B cell (primary cell): Measurements from ENCODE around the gene KIF2A.

Source experiments
- EZH2 ChIP-seq: IDR thresholded peaks from 2 replicates; pipeline ENCODE4 v1.6.1; 2012; ENCODE audit warnings: borderline replicate concordance, low read depth, mild to moderate bottlenecking, moderate library complexity, low read length; ENCODE audit not compliant: insufficient read depth, poor library complexity, severe bottlenecking
- TF ChIP-seq, protein P1 (sequence below): fragments of 200-600 bp; IDR thresholded peaks from one replicate; pipeline ENCODE4 v1.8.0; 2022; ENCODE audit warnings: antibody characterized with exemption, mild to moderate bottlenecking

DNA sequence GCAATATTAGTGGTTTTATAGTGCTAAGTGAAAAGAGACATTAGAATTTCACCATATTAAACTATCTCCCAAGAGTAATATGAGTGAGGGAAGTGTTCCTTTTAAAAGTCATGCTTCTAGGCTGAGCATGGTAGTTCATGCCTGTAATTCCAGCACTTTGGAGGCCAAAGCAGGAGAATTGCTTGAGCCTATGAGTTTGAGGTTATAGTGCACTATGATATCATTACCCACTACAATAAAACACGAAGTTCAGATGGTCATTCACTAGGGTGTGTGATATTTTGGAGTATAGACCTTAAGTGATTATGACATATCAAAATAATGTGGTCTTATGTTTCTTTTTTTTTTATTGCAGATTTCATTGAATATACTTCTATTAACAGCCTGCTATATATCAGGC lies 6.7 kb downstream of the KIF2A start:
- TF ChIP-seq, protein P1, sequence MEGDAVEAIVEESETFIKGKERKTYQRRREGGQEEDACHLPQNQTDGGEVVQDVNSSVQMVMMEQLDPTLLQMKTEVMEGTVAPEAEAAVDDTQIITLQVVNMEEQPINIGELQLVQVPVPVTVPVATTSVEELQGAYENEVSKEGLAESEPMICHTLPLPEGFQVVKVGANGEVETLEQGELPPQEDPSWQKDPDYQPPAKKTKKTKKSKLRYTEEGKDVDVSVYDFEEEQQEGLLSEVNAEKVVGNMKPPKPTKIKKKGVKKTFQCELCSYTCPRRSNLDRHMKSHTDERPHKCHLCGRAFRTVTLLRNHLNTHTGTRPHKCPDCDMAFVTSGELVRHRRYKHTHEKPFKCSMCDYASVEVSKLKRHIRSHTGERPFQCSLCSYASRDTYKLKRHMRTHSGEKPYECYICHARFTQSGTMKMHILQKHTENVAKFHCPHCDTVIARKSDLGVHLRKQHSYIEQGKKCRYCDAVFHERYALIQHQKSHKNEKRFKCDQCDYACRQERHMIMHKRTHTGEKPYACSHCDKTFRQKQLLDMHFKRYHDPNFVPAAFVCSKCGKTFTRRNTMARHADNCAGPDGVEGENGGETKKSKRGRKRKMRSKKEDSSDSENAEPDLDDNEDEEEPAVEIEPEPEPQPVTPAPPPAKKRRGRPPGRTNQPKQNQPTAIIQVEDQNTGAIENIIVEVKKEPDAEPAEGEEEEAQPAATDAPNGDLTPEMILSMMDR: no peak
- TF ChIP-seq EZH2: no peak
